GM18517 (cell line): ENCODE measurements around the gene CCND1.

Experiments used
- ATAC-seq: cut with Tn5 transposase; IDR thresholded peaks from one replicate; pipeline ENCODE4 v1.9.1; 2021; ENCODE audit warnings: mild to moderate bottlenecking, moderate library complexity; ENCODE audit not compliant: unreplicated experiment

The CCND1 gene

DNA sequence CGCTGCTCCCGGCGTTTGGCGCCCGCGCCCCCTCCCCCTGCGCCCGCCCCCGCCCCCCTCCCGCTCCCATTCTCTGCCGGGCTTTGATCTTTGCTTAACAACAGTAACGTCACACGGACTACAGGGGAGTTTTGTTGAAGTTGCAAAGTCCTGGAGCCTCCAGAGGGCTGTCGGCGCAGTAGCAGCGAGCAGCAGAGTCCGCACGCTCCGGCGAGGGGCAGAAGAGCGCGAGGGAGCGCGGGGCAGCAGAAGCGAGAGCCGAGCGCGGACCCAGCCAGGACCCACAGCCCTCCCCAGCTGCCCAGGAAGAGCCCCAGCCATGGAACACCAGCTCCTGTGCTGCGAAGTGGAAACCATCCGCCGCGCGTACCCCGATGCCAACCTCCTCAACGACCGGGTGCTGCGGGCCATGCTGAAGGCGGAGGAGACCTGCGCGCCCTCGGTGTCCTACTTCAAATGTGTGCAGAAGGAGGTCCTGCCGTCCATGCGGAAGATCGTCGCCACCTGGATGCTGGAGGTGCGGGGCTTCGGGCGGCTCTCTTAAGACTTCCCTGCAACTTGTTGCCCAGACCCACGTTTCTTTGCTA is at the start of gene CCND1:
Gene CCND1, plus strand, starts transcription at position 162 of the 587 bp plus-strand sequence. Its CDS starts 158 bp downstream, at position 320.
- ATAC-seq, result no peak

DNA sequence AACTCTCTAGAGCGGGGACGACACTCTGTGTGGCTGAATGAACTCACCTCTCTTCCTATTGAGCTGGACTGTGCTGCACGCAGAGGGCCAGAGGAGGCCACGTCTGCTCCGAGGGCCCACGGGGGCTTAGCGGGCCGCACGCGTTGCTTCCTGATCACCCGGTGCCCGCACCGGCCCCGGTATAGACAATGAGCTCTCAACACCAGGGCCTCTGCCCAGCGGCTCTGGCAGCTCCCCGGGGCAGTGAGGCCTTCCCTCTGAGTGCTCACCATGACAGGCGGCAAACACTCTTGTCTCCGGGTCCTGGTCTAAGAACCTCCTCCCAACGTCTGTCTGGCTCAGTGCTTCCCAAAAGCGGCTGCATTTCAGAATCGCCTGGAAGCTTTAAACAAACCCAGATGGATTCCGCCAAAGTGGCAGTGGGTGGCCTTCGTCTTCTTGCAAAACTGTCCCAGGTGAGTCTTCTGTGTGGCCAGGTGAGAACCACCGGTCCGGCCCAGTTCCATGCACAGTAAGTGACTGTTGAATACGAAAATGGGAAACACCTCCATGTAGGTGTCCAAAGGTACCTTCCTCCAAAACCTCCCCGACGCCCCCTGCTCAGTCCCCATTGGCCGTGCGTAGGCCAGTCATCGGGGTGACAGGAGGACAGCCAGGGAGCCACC is 47.8 kb upstream of the CCND1 start:
- no peak for ATAC-seq

DNA sequence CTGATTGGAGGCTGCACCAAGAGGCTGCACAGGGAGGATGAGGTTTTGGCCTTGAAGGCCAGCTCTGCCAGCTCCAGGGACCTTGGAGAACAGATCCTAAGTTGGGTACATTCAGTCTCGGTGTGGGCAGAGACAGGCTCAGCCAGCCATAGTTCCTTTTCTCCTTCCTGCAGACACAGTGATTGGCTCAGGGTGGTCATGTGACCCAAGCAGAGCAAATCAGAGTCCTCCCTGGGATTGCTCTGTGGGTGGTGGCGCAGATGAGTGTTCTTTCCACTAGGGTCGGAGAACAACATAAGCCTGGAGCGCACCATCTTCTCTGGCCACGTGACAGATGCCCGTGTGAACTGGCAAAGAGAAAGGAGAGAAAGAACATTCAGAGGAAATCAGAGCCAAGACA is 47.1 kb upstream of the CCND1 start:
- no peak for ATAC-seq

DNA sequence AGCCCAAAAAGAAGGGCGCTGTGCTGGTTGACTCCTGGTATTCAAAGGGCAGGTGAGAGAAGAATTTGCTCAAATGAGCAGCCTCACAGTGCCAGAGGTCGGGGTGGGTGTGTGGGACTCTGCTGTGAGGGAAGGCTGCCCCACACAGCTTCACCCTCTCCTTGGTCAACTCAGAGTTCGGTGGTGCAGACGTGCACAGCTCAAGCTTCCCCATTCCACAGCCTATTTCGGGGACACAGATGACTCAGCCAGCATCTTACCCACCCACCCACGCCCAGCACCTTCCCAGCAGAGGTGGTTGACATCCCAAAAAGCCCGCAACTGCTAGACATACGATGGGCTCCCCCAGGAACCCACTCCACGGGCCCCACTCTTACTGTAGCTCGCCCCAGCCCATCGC is 46.5 kb upstream of the CCND1 start:
- ATAC-seq, result no peak

DNA sequence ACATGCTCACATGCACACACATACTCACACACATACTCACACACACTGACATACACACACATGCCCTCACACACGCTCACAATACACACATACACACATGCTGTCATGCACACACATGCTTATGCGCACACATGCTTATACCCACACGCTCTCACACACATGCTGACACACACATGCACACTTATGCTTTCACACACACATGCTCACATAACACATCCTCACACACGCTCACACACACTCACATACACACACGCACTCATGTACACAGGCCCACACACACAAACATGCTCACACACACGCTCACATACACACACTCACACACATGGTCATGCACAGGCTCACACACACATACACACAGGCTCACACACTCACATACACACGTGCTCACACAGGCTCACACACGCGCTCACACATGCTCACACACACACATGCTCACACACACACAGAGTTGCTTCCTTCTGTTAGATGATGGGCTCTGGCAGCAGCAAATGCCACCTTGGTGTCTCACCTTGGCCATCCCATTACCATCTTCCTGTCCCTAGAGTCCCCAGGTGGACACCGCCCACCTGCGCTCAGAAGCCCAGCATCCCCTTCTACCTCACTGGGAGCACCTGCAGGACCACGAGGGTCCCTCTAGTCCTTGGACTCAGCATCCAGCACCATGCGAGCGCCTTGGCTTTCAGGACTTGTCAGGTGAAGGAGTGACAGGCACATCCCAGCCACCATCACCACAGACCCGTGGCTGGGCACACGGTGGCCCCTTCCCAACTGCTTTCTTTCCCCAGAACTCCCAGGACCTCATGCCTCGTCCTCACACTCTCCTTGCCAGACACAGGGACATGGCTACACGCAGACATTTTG is 44.9 kb upstream of the CCND1 start:
- ATAC-seq, result no peak

DNA sequence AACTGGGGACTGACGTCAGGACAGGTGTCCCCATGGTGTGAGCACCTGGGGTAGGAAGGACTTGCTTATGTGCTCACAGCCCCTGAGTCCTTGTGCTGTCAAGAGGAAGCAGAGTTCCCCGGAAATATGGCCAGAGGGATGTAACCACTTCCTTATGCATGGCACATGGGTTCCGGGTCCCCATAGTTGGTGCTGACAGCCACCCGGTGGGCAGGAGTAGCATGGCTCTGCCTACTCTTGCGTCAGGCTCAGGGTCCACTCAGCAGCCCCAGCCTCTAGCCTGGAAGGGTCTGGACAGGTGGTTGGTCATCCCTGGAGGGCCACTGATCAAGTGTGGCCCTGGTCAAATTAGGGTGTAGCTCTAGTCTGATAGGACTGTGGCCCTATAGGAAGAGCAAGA is 42.8 kb upstream of the CCND1 start:
- ATAC-seq, result no peak

DNA sequence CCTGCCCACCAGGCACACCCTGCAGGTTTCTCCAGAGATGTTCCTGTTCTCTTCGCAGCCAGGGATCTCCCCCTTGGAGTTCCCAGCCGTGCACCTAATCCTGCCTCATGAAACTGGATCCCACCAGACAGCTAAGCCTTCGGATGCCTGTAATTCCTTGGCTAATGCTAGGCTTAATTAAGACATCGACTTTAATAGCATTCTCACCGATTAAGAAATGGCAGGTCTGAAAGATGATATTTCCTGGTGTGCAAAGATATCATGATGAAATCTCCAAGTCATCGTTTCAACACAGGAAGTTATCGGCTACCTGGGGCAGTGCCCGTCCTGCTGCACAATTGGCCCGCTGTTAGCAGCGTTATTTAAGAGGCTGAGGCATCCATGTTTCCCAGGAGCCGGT is 41.5 kb upstream of the CCND1 start:
- ATAC-seq, result no peak

DNA sequence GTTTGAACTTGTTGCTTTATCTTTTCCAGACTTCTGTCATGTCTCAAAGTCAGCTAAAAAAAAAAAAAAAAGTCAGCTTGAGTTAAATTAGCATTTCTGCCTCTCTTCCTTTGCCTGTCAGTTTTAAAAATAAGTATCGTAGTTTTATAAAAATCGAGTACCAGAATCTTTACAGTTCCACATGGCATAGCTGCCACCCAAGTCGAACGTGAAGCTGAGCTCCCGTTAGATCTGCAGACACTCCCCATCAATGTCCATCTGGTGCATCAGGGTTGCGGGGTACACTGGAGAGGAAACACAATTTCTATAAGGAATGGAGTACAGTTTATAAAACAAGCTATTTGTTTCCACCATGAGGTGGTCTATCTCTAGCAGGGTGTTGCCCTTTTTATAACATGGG is 41.0 kb upstream of the CCND1 start:
- no peak for ATAC-seq

DNA sequence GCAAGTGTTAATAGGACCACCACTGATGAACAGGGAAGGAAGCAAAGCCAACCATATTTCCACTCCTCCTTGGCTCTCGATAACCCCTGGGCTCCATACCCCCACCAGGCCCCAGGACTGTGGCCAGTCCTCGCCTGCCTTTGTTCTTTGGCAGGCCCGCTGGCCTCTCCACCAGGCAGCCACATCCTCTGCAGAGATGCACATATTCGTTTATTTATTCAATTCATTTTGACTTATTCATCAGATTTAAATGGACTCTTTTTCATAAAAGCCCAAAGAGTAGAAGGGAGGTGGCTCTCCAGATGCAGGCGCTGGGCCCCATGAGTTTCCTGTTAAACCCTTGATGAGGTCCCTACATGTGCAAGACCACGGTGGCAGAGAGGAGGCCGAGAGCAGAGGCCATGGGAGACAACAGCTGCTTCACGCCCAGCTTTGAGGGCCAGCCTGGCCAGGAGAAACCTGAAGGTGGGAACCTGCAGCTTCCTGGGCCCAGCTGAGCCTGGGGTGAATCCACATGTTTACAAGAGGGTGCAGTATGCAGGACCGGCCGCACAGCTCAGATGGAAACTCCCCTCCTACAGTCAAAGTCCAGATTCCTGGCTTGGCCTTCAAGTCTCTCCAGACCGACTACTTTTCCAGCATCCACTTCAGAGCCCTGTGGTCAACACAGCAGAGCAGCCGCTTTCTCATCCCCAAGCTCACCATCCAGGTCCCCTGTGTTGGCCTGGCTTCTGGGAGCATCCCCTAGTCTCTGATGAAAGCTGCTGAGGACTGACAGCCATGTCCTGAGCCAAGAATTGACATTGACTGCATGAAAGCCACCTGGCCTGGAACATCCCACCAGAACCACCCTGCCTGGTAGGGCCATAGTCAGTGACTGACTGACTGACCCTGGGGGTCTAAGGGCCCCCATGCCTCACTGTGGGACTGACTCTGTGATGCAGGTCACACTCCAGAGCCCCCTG is 39.7 kb upstream of the CCND1 start:
- ATAC-seq, result no peak

DNA sequence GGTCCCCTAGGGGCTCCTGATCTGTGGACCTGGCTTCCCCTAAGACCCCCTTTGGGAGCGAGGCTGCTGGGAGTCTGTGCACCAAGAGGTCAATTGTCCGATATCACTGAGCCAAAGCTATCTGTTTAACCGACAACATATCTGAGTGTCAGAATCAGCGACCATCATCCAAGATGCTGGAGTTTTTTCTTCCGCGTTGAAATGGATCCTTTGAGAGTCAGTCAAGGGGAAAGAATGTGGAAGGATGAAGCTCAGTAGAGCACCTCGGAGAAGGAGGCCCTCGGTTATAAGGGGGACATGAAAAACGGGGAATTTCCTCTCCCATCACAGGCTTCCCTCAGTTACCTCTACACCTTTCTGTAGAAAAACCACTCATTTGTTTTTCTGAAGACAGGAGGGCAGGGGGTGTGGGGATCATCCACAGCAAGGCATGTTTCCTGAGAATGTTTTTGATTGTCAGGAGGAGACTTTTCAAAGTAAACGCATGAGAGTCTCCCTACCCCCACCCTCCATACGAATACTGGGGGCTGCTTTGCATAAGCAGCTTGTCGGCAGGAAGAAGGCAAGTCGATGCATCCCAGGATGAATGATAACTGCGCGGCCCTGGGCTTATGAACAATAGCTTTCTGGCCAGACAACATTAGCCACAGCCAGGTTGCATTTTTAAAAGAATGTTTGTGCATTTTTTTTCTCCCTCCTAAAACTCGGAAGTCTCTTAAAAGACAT is 37.7 kb upstream of the CCND1 start:
- ATAC-seq, result no peak

DNA sequence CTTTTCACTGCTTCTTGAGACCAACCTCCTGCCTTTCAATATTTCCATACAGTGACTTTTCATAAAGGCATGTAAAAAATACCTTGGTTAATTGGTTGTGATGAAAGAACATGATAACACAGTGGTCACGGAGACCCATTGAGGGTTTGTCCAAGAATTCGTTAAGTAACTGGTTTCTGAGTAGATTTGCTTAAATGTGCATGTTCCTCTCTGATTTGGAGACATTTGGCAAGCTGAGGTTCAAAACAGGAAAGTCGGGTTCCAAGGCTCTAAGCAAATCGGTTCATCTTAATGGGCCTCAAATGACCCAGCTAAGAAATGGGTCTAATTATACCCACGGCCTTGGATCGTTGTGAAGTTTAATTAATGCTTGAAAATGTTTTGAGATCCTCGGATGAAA is 36.9 kb upstream of the CCND1 start:
- no peak for ATAC-seq

DNA sequence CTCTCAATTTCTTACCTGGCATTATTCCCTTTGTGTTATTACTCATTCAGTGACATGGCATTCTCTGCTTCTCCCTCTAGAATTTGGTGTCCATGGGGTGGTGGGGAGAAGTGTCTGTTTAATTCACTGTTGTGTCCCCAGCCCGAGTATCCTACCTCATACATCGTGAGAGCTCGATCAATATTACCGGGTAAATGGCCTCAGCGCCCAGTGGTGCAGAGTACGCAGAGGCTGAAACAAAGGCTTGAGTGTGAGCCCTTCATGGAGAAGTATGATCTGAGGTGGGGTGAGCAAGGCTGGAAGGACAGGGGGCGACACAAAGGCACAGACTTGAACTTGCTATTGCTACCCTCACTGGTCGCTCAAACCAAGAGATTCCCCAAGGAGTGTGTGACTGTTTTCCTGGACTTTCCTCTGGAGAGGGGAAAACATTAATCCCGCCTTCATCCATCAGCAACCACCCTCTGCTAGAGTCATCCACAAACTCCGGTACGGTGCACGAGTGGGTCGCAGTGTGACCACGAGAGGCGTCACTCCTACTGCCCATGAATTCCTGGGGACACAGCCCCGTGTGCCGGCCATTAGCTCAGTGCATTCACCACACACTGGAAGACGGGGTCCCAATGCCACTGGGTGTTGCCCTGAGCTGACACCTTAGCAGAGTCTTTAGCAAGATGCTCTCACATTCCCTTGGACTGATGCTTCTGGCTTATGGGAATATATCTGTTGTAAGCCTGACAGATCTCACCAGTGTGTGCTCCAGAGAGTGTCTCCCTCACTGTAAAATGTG is 35.0 kb upstream of the CCND1 start:
- ATAC-seq, result no peak

DNA sequence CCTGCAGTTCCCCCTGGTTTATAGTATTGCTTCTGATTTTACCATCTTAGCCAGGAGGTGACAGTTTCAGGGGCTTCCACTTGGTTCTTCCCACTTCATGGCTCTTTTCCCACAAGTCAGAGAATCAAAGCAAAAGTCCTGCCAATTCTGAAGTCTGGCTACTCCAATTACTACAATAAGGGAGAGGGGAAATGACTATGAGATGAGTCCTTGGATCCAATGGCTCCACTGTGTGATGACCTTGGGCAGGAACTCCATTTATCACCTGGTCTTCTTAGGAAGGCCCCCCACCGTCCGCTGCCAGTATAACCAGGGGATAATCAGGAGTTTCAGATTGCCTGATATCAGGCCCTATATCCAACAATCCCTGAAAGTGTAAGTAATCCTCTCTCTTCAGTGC is 31.6 kb upstream of the CCND1 start:
- ATAC-seq, result no peak

DNA sequence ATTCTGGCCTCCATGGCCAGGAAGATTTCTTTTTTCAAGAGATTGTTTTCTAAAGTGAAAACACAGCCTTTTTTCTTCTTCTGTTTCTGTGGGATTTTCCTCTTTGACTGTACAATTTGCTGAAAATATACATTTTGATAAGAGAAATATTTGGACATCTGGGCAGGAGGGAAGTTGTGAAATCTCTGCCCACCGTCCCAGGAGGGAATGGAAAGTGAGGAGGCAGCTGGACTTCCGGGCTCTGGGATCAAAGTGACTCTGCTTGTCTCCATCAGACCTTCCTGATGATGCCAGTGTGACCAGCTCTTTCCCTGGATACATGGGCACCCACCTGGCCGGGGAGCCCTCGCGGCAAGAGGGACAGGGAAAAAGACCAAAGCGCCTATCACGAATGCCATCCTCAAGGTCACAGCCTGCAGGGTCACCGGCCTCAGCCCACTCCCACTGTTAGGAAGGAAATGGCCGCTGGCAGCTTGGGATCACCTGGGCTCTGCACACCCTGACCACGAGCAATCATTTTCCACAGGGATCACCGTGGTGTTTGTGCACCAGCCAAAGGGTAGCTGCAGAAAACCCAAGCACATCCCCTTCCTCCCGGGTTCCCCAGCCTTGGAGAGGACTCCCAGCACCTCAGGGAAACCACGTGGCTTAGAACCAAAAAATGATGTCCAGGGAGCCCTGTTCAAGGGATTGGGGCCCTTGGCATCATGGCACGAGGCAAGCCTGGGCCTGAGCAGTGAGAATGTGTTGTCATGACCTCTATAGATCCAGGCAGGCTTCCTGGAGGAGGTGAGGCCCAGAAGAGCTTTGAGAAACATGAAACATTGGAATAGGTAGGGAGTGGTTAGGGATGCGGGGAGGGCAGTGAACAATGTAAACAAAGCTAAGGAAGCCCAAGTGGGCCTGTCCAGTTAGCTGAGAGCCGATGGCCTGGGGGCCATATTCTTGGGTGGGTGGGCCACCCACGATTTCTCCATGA is 29.1 kb upstream of the CCND1 start:
- no peak for ATAC-seq

DNA sequence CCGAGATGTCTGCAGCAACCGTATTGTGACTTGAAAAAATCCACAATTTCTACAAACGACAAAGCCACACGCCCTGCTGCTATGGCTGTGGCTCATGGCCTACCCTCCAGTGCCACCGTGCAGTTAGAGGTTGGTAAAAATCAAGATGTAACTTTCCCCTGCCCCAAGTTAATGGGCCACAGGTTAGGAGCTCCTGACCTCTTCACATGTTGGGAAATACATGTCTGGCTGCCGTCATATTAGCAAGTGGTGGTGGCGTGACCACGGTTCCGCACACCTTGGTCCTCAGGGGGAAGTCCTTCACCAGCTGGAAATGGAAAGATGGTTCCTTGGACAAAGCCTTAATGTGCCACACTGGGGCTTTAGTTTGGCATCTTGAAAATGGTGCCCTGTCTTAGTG is 27.4 kb upstream of the CCND1 start:
- no peak for ATAC-seq

DNA sequence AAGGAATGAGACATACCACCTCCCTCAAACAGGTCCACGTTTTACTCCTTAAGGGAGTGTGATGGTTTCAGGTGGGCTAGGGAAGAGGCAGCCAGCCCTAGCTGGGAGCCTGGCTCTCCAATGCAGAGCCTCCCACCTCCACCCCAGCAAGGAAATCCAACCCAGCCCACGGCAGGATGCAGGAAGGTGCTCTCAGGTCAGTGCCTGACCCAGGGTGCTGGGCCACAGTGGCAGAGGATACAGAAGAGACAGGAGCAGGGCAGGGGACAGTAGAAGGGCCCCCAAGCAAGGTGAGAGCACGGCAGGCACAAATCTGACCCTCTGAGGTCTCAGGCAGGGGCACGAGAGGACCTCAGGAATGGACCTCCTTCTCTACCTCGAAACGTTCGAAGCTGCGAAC is 26.9 kb upstream of the CCND1 start:
- no peak for ATAC-seq

DNA sequence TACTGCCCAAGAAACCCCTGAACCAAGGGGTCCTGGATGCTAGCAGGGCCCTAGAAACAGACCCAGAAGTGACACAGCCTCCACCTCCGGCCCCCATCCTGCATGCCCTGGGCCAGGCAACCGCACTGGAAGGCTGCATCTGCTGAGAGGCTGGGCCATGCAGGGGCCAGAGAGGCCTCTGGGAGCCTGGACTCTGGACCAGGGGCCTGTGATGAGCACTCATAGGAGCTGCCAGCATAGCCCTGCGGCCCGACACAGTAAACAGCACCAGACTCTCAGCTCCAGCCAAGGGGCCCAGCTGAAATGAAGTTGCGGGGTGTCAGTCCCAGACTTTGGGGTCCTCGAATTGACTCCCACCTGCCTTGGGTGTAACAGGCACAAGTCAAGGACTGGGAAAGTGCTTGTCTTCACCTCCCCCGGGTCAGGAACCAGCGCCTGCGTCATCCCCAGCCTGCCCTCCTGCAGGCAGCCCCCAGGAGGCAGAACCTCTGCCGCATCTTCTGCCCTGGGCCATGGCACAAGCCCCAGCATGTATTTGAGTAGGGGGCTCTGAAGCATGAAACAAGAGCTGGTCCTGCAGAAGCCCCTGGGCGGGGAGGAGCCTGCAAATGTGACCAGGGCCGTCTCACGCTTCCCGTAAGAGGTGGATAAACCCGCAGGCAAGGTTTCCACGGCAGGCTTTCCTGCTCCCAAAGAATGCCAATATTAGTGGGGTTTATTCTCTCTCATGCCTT is 25.2 kb upstream of the CCND1 start:
- no peak for ATAC-seq

DNA sequence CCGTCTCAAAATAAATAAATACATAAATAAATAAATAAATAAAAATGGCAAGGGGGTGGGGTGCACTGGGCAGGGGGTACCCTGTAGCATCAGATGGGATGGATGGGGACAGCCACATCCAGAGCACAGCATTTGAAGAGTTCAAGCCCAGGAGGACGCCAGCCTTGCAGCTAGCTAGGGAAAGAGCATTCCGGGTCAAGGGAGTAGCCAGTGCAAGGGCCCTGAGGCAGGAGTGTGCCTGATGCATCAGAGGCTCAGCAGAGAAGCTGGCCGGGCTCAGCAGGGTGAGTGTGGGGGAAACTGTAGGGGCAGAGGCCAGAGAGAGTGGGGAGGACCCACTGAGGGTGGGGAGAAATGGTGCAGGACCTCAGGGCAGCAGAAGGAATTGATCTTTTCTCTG is 23.7 kb upstream of the CCND1 start:
- ATAC-seq, result no peak
